ENCODE data around the gene FBXL17. TPM values are rescaled to one million over a fixed set of nuclear protein-coding genes. Genes with fewer than 3 reads are reported as not detected.
A peak's percentile ranks its signal among the peaks of the same experiment; 100 is the strongest.

The FBXL17 gene
- total and polyA plus RNA-seq, 4 donors: 2.1 to 14.1 (median 6.3) TPM

GRCh38 chr5:108036482-108036881 is 345.4 kb downstream of the FBXL17 start:
- Histone ChIP-seq H3K9me3 (ENCODE audit: control insufficient read depth in 4 of 4, low read length in 3 of 4) (no peaks in the 10 kb centered on the region), H3K27ac (ENCODE audit: low read depth in 1 of 2, low read length in 2 of 2) (no peak overlapping the region), H3K36me3 (ENCODE audit: control insufficient read depth in 4 of 4, insufficient read depth in 3 of 4, low read depth in 1 of 4, low read length in 3 of 4) (no peaks in the 10 kb centered on the region), H3K27me3 (ENCODE audit: control insufficient read depth in 4 of 4, insufficient read depth in 4 of 4, low read length in 3 of 4) (no peaks in the 10 kb centered on the region), H3K9ac (ENCODE audit: low read depth in 1 of 2, low read length in 2 of 2) (no peak overlapping the region), H3K4me1 (ENCODE audit: control insufficient read depth in 4 of 4, insufficient read depth in 4 of 4, low read length in 3 of 4) (no peaks in the 10 kb centered on the region), H3K4me3 (ENCODE audit: low read depth in 1 of 3, low read length in 3 of 3) (no peak overlapping the region)
- TF ChIP-seq NR2F2 (IDR thresholded peaks at IDR 0.05) (peak; percentile 40), REST (IDR thresholded peaks at IDR 0.05) (no peak), HNF4A (conservative IDR thresholded peaks at IDR 0.05) (no peak), FOXA1 (IDR thresholded peaks at IDR 0.05) (no peak)
- DNase-seq (ENCODE audit: low spot score): no peak
- 77% methylated on average over 7 of the region's 7 CpGs for WGBS

DNA sequence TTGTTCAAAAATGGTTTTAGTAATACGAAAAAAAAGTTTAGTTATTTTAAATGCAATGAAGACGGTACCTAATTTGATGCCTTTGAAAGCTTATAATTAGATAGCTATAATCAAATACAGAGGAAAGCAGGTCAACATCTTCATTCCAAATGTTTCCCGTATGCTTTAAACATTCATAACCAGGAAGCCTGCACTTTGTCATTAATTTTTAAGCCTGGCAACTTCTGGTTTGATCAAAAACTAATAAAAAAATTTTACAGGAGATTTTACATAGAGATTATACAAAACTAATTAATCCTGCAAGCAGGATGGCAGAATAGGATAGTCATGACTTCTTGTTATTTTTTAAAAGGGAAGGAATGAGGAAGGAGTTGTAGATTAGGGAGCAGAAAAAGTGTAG is 353.0 kb downstream of the FBXL17 start:
- whole genome bisulfite sequencing: 84% methylated on average over 3 of the region's 3 CpGs
- Histone ChIP-seq H3K4me3 (ENCODE audit: low read depth in 1 of 3, low read length in 3 of 3) (no peak overlapping the region), H3K36me3 (ENCODE audit: control insufficient read depth in 4 of 4, insufficient read depth in 3 of 4, low read depth in 1 of 4, low read length in 3 of 4) (no peaks in the 10 kb centered on the region), H3K27ac (ENCODE audit: low read depth in 1 of 2, low read length in 2 of 2) (no peak overlapping the region), H3K4me1 (ENCODE audit: control insufficient read depth in 4 of 4, insufficient read depth in 4 of 4, low read length in 3 of 4) (no peaks in the 10 kb centered on the region), H3K27me3 (ENCODE audit: control insufficient read depth in 4 of 4, insufficient read depth in 4 of 4, low read length in 3 of 4) (no peaks in the 10 kb centered on the region), H3K9me3 (ENCODE audit: control insufficient read depth in 4 of 4, low read length in 3 of 4) (no peaks in the 10 kb centered on the region), H3K9ac (ENCODE audit: low read depth in 1 of 2, low read length in 2 of 2) (no peak overlapping the region)
- TF ChIP-seq NR2F2 (IDR thresholded peaks at IDR 0.05) (no peak), ZBTB33 (IDR thresholded peaks at IDR 0.05) (no peak), MAX (IDR thresholded peaks at IDR 0.05) (no peak), SP1 (IDR thresholded peaks at IDR 0.05) (no peak), FOXA1 (IDR thresholded peaks at IDR 0.05) (no peak), RXRA (IDR thresholded peaks at IDR 0.05) (no peak), FOXA2 (IDR thresholded peaks at IDR 0.05) (no peak)
- DNase-seq (ENCODE audit: low spot score): no peak

GRCh38 chr5:108028412-108028811 is 353.5 kb downstream of the FBXL17 start:
- H3K4me3 ChIP-seq (ENCODE audit: low read depth in 1 of 3, low read length in 3 of 3): no peak overlapping the region
- no peak overlapping the region for H3K9ac ChIP-seq (ENCODE audit: low read depth in 1 of 2, low read length in 2 of 2)
- H3K36me3 ChIP-seq (ENCODE audit: control insufficient read depth in 4 of 4, insufficient read depth in 3 of 4, low read depth in 1 of 4, low read length in 3 of 4): no peaks in the 10 kb centered on the region
- no peaks in the 10 kb centered on the region for H3K27me3 ChIP-seq (ENCODE audit: control insufficient read depth in 4 of 4, insufficient read depth in 4 of 4, low read length in 3 of 4)
- H3K4me1 ChIP-seq (ENCODE audit: control insufficient read depth in 4 of 4, insufficient read depth in 4 of 4, low read length in 3 of 4): no peaks in the 10 kb centered on the region
- no peaks in the 10 kb centered on the region for H3K9me3 ChIP-seq (ENCODE audit: control insufficient read depth in 4 of 4, low read length in 3 of 4)
- no peak overlapping the region for H3K27ac ChIP-seq (ENCODE audit: low read depth in 1 of 2, low read length in 2 of 2)
- no peak for DNase-seq (ENCODE audit: low spot score)
- TF ChIP-seq TAF1 (conservative IDR thresholded peaks at IDR 0.05) (no peak), YY1 (IDR thresholded peaks at IDR 0.05) (no peak), ATF3 (IDR thresholded peaks at IDR 0.05) (no peak), MAX (IDR thresholded peaks at IDR 0.05) (no peak), RAD21 (IDR thresholded peaks at IDR 0.05) (no peak), EGR1 (IDR thresholded peaks at IDR 0.05; ENCODE audit: low read depth in 2 of 2) (no peak), HNF4A (conservative IDR thresholded peaks at IDR 0.05) (no peak), REST (IDR thresholded peaks at IDR 0.05) (no peak), SP1 (IDR thresholded peaks at IDR 0.05) (no peak), FOXA1 (IDR thresholded peaks at IDR 0.05) (no peak), NR2F2 (IDR thresholded peaks at IDR 0.05) (no peak), HNF4G (IDR thresholded peaks at IDR 0.05) (no peak), ZBTB33 (IDR thresholded peaks at IDR 0.05) (no peak), GABPA (IDR thresholded peaks at IDR 0.05 in 1 of 2, conservative IDR thresholded peaks at IDR 0.05 in 1 of 2) (no peak)

Data from liver (tissue), 9 donors.